Measurements from ENCODE around the gene SELENOK. TPM values are rescaled to one million over a fixed set of nuclear protein-coding genes. Genes with fewer than 3 reads are reported as not detected.
"Not testable (repeated sequence)": the region's sequence is repeated elsewhere in the genome, so short reads cannot be mapped to it uniquely, and the experiment has no call there.

SELENOK gene
- 90.8 TPM for polyA plus RNA-seq (2013, experiment 1 of 2)
- 83.7 TPM for polyA plus RNA-seq (2013, experiment 2 of 2)

DNA sequence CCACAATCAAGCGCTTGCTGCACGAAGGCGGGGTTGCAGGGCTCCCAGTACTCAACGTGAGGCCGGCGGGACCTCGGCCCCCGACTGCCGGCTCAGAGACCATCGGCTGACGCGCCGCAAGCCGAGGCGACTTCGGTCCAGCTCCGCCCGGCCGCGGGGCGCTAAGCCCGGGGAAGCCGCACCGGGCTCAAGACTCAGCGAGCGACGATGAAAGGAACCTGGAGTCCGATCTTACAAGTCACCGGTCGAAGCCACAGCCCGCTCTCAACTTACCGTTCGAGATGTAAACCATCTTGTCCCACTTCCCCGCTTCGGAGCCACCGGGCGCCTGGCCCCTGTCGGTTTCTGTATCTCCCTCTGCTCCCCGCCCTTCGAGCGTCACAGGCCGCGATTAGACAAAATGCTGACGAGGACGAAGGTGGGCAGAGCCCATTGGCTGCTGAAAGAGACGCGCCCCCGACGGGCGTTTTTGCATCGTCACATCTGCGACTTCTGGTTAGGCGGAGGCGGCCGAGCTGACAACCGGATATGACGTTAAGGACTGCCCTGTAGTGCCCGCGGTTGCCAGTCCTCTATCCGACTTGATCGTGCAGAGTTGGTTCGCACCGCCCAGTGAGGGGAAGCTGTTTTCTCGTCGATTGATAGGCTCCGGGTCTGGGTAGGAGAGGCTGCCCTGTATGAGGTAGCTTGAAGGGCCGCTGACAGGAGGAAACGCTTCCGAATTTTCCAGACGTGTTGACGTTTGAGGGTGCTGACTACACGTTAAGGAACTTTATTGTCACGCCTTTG is at the start of gene SELENOK:
SELENOK (minus strand) TSS at position 363 of the 789 bp plus-strand sequence.
- H3K4me3 ChIP-seq (ENCODE audit: extremely low read depth, insufficient read depth, low read length, poor library complexity, severe bottlenecking), result peak within 1 kb of the TSS; percentile 86
- H3K9me3 ChIP-seq (ENCODE audit: control insufficient read depth, low read length), result no peaks in the 10 kb centered on the region
- peaks cover 19% of the 10 kb centered on the region for H3K36me3 ChIP-seq (ENCODE audit: control insufficient read depth, insufficient read depth, low read length)
- H3K27ac ChIP-seq (ENCODE audit: low read depth, low read length, severe bottlenecking), result peak within 1 kb of the TSS; percentile 94
- 0 to 1% methylated on average over 66 to 67 of the region's 73 CpGs for WGBS, 2 experiments (ENCODE audit: insufficient coverage in 2 of 2)
- no peaks in the 10 kb centered on the region for H3K4me1 ChIP-seq (ENCODE audit: control insufficient read depth, insufficient read depth, low read length, poor library complexity, severe bottlenecking)

DNA sequence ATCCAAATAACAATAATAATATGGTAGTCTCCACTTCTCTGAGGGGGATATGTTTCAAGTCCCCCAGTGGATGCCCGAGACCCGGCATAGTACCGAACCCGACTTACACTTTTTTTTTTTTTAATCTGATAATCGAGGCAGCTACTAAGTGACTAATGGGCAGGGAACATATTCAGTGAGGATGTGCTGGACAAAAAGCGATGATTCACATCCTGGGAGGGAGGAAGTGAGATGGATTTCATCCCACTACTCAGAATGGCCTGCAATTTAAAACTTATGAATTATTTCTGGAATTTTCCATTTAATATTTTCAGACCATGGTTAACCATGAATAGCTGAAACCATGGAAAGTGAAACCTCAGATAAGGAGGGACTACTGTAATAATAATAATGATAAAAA is 49.5 kb upstream of the SELENOK start:
- Histone ChIP-seq H3K27ac (ENCODE audit: low read depth, low read length, severe bottlenecking) (no peak overlapping the region), H3K36me3 (ENCODE audit: control insufficient read depth, insufficient read depth, low read length) (no peaks in the 10 kb centered on the region), H3K9me3 (ENCODE audit: control insufficient read depth, low read length) (peaks cover 10% of the 10 kb centered on the region), H3K4me3 (ENCODE audit: extremely low read depth, insufficient read depth, low read length, poor library complexity, severe bottlenecking) (no peak overlapping the region), H3K4me1 (ENCODE audit: control insufficient read depth, insufficient read depth, low read length, poor library complexity, severe bottlenecking) (no peaks in the 10 kb centered on the region)
- WGBS, 2 experiments (ENCODE audit: insufficient coverage in 2 of 2), result 93% methylated on average over 5 of the region's 6 CpGs; no CpG with 5 or more reads in 1 of the 2 experiments

DNA sequence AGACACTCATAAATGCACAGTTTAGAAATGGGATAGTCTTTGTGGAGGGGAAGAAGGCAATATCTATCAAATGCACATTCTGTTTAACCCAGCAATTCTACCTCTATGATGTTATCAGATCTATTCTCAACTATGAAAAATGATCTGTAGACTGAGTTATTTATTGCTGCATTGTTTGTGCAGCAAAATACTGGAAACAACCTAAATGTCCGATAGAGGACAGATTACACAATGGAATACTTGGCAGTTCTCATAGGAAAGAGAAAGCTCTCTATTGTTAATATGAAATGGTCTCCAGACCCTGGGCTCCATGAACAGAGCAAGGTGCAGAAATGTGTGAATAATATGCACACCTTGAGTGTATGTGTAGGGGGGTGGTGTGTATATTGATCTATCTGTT is 49.0 kb upstream of the SELENOK start:
- Histone ChIP-seq H3K9me3 (ENCODE audit: control insufficient read depth, low read length) (peaks cover 10% of the 10 kb centered on the region), H3K27ac (ENCODE audit: low read depth, low read length, severe bottlenecking) (no peak overlapping the region), H3K36me3 (ENCODE audit: control insufficient read depth, insufficient read depth, low read length) (no peaks in the 10 kb centered on the region), H3K4me3 (ENCODE audit: extremely low read depth, insufficient read depth, low read length, poor library complexity, severe bottlenecking) (no peak overlapping the region), H3K4me1 (ENCODE audit: control insufficient read depth, insufficient read depth, low read length, poor library complexity, severe bottlenecking) (no peaks in the 10 kb centered on the region)
- 90 to 93% methylated on average over 1 of the region's 1 CpG for WGBS, 2 experiments (ENCODE audit: insufficient coverage in 2 of 2)

DNA sequence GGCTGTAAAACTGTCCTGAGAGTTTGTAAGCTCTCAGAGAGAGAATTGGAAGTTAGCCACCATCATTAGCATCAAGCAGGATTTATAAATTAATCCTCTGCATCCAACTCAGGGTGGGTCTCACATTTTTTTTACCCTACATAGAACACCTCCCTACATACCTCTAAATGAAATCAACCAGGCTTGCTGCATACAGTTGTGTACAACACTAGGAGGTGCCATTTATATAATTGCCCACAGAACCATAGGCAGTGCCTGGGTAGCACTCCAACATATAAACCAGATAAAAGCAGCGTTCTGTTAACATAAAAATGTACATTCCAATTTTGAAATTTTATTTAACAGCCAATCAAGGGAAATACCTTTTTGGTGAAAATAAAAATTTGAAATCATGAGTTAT is 48.2 kb upstream of the SELENOK start:
- no CpG with 5 or more reads among the region's 1 CpG for WGBS, 2 experiments (ENCODE audit: insufficient coverage in 2 of 2)
- Histone ChIP-seq H3K27ac (ENCODE audit: low read depth, low read length, severe bottlenecking) (no peak overlapping the region), H3K4me3 (ENCODE audit: extremely low read depth, insufficient read depth, low read length, poor library complexity, severe bottlenecking) (no peak overlapping the region), H3K4me1 (ENCODE audit: control insufficient read depth, insufficient read depth, low read length, poor library complexity, severe bottlenecking) (no peaks in the 10 kb centered on the region), H3K9me3 (ENCODE audit: control insufficient read depth, low read length) (peaks cover 11% of the 10 kb centered on the region), H3K36me3 (ENCODE audit: control insufficient read depth, insufficient read depth, low read length) (no peaks in the 10 kb centered on the region)

DNA sequence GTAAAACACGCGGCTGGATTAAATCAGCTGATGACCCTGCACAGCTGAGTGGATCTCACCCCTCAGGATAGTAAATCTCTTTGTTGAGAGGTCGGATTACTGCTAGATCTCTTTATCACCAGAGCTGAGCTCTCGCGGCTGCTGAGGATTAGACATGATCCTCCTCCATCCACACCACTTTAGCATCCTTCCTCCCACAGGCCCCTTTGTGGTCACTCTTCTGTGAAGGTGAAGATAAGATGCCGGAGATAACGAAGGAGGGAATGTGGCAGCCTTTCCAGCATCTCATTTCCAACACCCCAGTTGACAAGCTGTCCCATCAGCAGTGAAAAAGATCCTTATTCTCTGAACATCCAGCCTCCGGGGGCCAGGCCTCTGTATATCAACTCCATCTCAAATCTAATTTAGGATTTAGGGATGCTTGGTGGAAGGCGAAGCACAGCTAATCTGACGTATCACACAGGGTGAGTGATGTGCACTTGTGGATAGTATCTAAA is 47.5 kb upstream of the SELENOK start:
- H3K27ac ChIP-seq (ENCODE audit: low read depth, low read length, severe bottlenecking), result no peak overlapping the region
- H3K36me3 ChIP-seq (ENCODE audit: control insufficient read depth, insufficient read depth, low read length), result no peaks in the 10 kb centered on the region
- no peaks in the 10 kb centered on the region for H3K4me1 ChIP-seq (ENCODE audit: control insufficient read depth, insufficient read depth, low read length, poor library complexity, severe bottlenecking)
- peaks cover 11% of the 10 kb centered on the region for H3K9me3 ChIP-seq (ENCODE audit: control insufficient read depth, low read length)
- 86% methylated on average over 3 of the region's 10 CpGs; no CpG with 5 or more reads in 1 of the 2 experiments for WGBS, 2 experiments (ENCODE audit: insufficient coverage in 2 of 2)
- no peak overlapping the region for H3K4me3 ChIP-seq (ENCODE audit: extremely low read depth, insufficient read depth, low read length, poor library complexity, severe bottlenecking)

DNA sequence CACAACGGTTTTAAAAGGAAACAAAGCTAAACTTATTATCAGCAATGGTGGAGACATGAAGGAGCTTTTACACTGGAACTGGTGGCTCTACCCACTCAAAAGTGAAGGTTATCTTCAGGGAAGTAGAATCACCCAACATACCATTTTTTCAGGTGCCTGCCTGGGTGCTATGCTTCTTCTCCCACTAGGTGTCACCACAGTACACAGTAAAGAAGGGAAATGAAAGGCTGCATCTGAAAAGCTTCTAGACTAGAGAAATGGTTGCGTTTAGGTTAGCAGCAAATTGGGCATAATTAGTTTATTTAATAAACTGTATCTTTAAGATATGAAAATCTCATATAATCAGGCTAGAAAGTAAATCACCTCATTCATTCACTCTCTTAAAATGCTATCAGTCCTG is 47.0 kb upstream of the SELENOK start:
- Histone ChIP-seq H3K4me3 (ENCODE audit: extremely low read depth, insufficient read depth, low read length, poor library complexity, severe bottlenecking) (no peak overlapping the region), H3K4me1 (ENCODE audit: control insufficient read depth, insufficient read depth, low read length, poor library complexity, severe bottlenecking) (no peaks in the 10 kb centered on the region), H3K27ac (ENCODE audit: low read depth, low read length, severe bottlenecking) (no peak overlapping the region), H3K36me3 (ENCODE audit: control insufficient read depth, insufficient read depth, low read length) (no peaks in the 10 kb centered on the region), H3K9me3 (ENCODE audit: control insufficient read depth, low read length) (peaks cover 11% of the 10 kb centered on the region)
- no CpG with 5 or more reads among the region's 2 CpGs for WGBS, 2 experiments (ENCODE audit: insufficient coverage in 2 of 2)

DNA sequence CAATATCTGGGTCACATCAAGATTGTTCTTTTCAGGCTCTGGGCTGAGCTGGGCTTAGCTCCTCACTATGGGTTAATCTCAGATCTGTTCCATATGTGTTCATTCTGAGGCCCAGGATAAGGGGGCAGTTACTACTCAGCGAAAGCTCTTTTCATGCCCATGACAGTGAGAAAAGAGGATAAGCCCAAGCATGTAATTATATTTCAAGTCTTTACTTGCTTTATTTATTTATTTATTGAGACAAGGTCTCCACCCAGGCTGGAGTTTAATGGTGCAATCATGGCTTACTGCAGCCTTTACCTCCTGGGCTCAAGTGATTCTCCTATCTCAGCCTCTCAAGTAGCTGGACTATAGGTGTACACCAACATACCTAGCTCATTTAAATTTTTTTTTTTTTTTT is 44.7 kb upstream of the SELENOK start:
- Histone ChIP-seq H3K36me3 (ENCODE audit: control insufficient read depth, insufficient read depth, low read length) (no peaks in the 10 kb centered on the region), H3K4me3 (ENCODE audit: extremely low read depth, insufficient read depth, low read length, poor library complexity, severe bottlenecking) (no peak overlapping the region), H3K9me3 (ENCODE audit: control insufficient read depth, low read length) (peaks cover 11% of the 10 kb centered on the region), H3K27ac (ENCODE audit: low read depth, low read length, severe bottlenecking) (no peak overlapping the region), H3K4me1 (ENCODE audit: control insufficient read depth, insufficient read depth, low read length, poor library complexity, severe bottlenecking) (no peaks in the 10 kb centered on the region)
- no CpG with 5 or more reads among the region's 1 CpG for WGBS, 2 experiments (ENCODE audit: insufficient coverage in 2 of 2)

DNA sequence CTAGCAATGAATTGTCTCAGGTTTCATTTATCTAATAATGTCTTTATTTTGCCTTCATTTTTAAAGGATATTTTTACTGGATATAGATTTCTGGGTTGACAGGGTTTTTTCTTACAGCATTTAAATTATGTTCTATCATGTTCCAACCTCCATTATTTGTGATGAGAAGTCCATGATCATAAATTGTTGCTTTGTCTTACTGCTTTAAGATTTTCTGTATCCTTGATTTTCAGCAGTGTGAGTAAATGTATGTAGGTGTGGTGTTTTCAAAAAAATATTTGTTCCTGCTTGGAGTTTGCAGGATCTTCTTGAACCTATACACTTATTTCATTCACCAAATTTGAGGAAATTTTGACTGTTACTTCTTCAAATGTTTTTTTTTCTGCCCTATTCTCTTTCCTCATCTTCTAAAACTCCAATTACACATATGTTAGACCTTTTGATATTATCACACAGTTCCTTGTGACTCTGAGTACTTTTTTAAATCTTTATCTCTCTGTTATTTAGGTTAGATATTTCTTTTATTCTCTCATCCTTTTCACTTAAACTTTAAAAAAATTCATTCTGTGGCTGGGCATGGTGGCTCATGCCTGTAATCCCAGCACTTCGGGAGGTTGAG is 43.7 kb upstream of the SELENOK start:
- WGBS, 2 experiments (ENCODE audit: insufficient coverage in 2 of 2), result no CpG with 5 or more reads among the region's 1 CpG
- H3K4me1 ChIP-seq (ENCODE audit: control insufficient read depth, insufficient read depth, low read length, poor library complexity, severe bottlenecking), result no peaks in the 10 kb centered on the region
- H3K27ac ChIP-seq (ENCODE audit: low read depth, low read length, severe bottlenecking), result no peak overlapping the region
- no peak overlapping the region for H3K4me3 ChIP-seq (ENCODE audit: extremely low read depth, insufficient read depth, low read length, poor library complexity, severe bottlenecking)
- no peaks in the 10 kb centered on the region for H3K36me3 ChIP-seq (ENCODE audit: control insufficient read depth, insufficient read depth, low read length)
- peaks cover 11% of the 10 kb centered on the region for H3K9me3 ChIP-seq (ENCODE audit: control insufficient read depth, low read length)

DNA sequence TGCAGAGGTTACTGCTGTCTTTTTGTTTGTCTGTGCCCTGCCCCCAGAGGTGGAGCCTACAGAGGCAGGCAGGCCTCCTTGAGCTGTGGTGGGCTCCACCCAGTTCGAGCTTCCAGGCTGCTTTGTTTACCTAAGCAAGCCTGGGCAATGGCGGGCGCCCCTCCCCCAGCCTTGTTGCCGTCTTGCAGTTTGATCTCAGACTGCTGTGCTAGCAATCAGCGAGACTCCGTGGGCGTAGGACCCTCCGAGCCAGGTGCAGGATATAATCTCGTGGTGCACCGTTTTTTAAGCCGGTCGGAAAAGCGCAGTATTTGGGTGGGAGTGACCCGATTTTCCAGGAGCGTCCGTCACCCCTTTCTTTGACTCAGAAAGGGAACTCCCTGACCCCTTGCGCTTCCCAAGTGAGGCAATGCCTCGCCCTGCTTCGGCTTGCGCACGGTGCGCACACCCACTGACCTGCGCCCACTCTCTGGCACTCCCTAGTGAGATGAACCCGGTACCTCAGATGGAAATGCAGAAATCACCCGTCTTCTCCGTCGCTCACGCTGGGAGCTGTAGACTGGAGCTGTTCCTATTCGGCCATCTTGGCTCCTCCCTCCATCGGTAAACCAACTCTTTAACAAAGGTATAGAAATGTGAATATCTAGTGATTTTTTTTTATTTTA is 35.7 kb upstream of the SELENOK start:
- WGBS, 2 experiments (ENCODE audit: insufficient coverage in 2 of 2), result 85 to 89% methylated on average over 11 to 13 of the region's 30 CpGs
- H3K27ac ChIP-seq (ENCODE audit: low read depth, low read length, severe bottlenecking); H3K9me3 ChIP-seq (ENCODE audit: control insufficient read depth, low read length); H3K4me3 ChIP-seq (ENCODE audit: extremely low read depth, insufficient read depth, low read length, poor library complexity, severe bottlenecking); H3K4me1 ChIP-seq (ENCODE audit: control insufficient read depth, insufficient read depth, low read length, poor library complexity, severe bottlenecking); H3K36me3 ChIP-seq (ENCODE audit: control insufficient read depth, insufficient read depth, low read length): not testable (repeated sequence)

DNA sequence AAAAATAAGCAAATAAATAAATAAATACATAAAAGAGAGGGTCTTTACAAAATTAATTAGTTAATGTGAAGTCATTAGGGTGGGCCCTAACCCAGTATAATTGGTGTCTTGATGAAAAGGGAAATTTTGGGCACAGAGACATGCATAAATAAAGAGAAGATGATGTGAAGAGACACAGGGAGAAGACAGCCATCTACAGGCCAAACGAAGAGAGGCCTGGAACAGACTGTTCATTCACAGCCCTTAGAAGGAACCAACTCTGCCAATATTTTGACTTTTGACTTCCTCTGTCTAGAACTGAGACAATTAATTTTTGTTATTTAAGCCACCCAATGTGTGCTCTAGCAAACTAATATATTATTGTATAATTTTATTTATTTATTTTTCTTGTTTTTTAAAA is 29.6 kb upstream of the SELENOK start:
- H3K4me3 ChIP-seq (ENCODE audit: extremely low read depth, insufficient read depth, low read length, poor library complexity, severe bottlenecking), result no peak overlapping the region
- H3K27ac ChIP-seq (ENCODE audit: low read depth, low read length, severe bottlenecking), result no peak overlapping the region
- H3K9me3 ChIP-seq (ENCODE audit: control insufficient read depth, low read length), result no peaks in the 10 kb centered on the region
- WGBS, 2 experiments (ENCODE audit: insufficient coverage in 2 of 2), result 67% methylated on average over 1 of the region's 1 CpG; no CpG with 5 or more reads in 1 of the 2 experiments
- no peaks in the 10 kb centered on the region for H3K4me1 ChIP-seq (ENCODE audit: control insufficient read depth, insufficient read depth, low read length, poor library complexity, severe bottlenecking)
- H3K36me3 ChIP-seq (ENCODE audit: control insufficient read depth, insufficient read depth, low read length), result no peaks in the 10 kb centered on the region

Measured in mesodermal cell (in vitro differentiated cells).